Progenitor cell of endocrine pancreas (in vitro differentiated cells): ENCODE data around the gene DNAH11. TPM values are rescaled to one million over a fixed set of nuclear protein-coding genes. Genes with fewer than 3 reads are reported as not detected.

Source experiments
- DNase-seq: peaks from one replicate; pipeline ENCODE4 v3.0.0; 2021; ENCODE audit warnings: low spot score; ENCODE audit not compliant: unreplicated experiment
- H3K27ac Mint-ChIP-seq: 2 replicates; pipeline ENCODE4 v1.8.0; 2021; ENCODE audit warnings: mild to moderate bottlenecking, moderate library complexity, mixed read lengths
- H3K27me3 Mint-ChIP-seq: 2 replicates; pipeline ENCODE4 v1.8.0; 2021; ENCODE audit warnings: mixed read lengths
- H3K36me3 Mint-ChIP-seq: 2 replicates; pipeline ENCODE4 v1.8.0; 2022; ENCODE audit warnings: mixed read lengths; ENCODE audit not compliant: insufficient read depth
- H3K4me1 Mint-ChIP-seq: 2 replicates; pipeline ENCODE4 v1.8.0; 2021; ENCODE audit warnings: low read depth, mixed read lengths
- H3K4me3 Mint-ChIP-seq: 2 replicates; pipeline ENCODE4 v1.8.0; 2021; ENCODE audit warnings: low read depth, mild to moderate bottlenecking, moderate library complexity, mixed read lengths
- H3K9me3 Mint-ChIP-seq: 2 replicates; pipeline ENCODE4 v1.8.0; 2021; ENCODE audit warnings: low read depth, mixed read lengths
- CTCF ChIP-seq: fragments of 200-600 bp; sonication (generic); IDR thresholded peaks from one replicate; pipeline ENCODE4 v1.5.0; 2021; ENCODE audit warnings: antibody characterized with exemption, mild to moderate bottlenecking; ENCODE audit not compliant: unreplicated experiment
- total RNA-seq: library from RNA; stranded (reverse); gene quantifications from 2 replicates; pipeline ENCODE4 v1.2.1, GENCODE V29; 2021

DNAH11 gene
- total RNA-seq, 1 donor from 2014 or later, result 1.6 TPM

GRCh38 chr7:21707566-21707965, 164.7 kb downstream of the DNAH11 start:
- Mint-ChIP-seq H3K9me3 (no peaks in the 10 kb centered on the region), H3K27me3 (peaks cover 20% of the 10 kb centered on the region), H3K4me3 (no peak overlapping the region), H3K36me3 (no peaks in the 10 kb centered on the region), H3K27ac (no peak overlapping the region), H3K4me1 (peaks cover 6% of the 10 kb centered on the region)
- no peak for DNase-seq
- no peak for TF ChIP-seq CTCF

GRCh38 chr7:21708096-21708495, 165.3 kb downstream of the DNAH11 start:
- H3K4me1 Mint-ChIP-seq, result peaks cover 6% of the 10 kb centered on the region

GRCh38 chr7:21717323-21717722, 174.5 kb downstream of the DNAH11 start:
- Mint-ChIP-seq H3K4me1 (no peaks in the 10 kb centered on the region), H3K27ac (no peak overlapping the region), H3K9me3 (no peaks in the 10 kb centered on the region), H3K27me3 (peaks cover 13% of the 10 kb centered on the region), H3K36me3 (no peaks in the 10 kb centered on the region), H3K4me3 (no peak overlapping the region)
- TF ChIP-seq CTCF, result no peak
- DNase-seq, result no peak

More at GRCh38 chr7:21708096-21708495, 165.3 kb downstream of the DNAH11 start:
- Mint-ChIP-seq H3K36me3 (no peaks in the 10 kb centered on the region), H3K27ac (no peak overlapping the region), H3K27me3 (peaks cover 15% of the 10 kb centered on the region), H3K9me3 (no peaks in the 10 kb centered on the region), H3K4me3 (no peak overlapping the region)
- no peak for TF ChIP-seq CTCF
- no peak for DNase-seq

- Mint-ChIP-seq H3K4me1 (no peaks in the 10 kb centered on the region), H3K27ac (no peak overlapping the region), H3K9me3 (no peaks in the 10 kb centered on the region), H3K36me3 (no peaks in the 10 kb centered on the region), H3K27me3 (peaks cover 10% of the 10 kb centered on the region), H3K4me3 (no peak overlapping the region)
- no peak for DNase-seq
- no peak for TF ChIP-seq CTCF
Observed at GRCh38 chr7:21718391-21718790, 175.6 kb downstream of the DNAH11 start.

GRCh38 chr7:21719846-21720245, 177.0 kb downstream of the DNAH11 start:
- no peaks in the 10 kb centered on the region for H3K36me3 Mint-ChIP-seq
- H3K4me1 Mint-ChIP-seq, result no peaks in the 10 kb centered on the region
- TF ChIP-seq CTCF, result no peak
- H3K4me3 Mint-ChIP-seq, result no peak overlapping the region
- no peak for DNase-seq
- no peak overlapping the region for H3K27ac Mint-ChIP-seq
- H3K9me3 Mint-ChIP-seq, result no peaks in the 10 kb centered on the region
- peaks cover 6% of the 10 kb centered on the region for H3K27me3 Mint-ChIP-seq
